Measurements from ENCODE around the gene OR11H7. TPM values are rescaled to one million over a fixed set of nuclear protein-coding genes. Genes with fewer than 3 reads are reported as not detected.
"Not testable (repeated sequence)": the region's sequence is repeated elsewhere in the genome, so short reads cannot be mapped to it uniquely, and the experiment has no call there.

Gene OR11H7
- total RNA-seq, 1 donor from 2014 or later, result not detected

DNA sequence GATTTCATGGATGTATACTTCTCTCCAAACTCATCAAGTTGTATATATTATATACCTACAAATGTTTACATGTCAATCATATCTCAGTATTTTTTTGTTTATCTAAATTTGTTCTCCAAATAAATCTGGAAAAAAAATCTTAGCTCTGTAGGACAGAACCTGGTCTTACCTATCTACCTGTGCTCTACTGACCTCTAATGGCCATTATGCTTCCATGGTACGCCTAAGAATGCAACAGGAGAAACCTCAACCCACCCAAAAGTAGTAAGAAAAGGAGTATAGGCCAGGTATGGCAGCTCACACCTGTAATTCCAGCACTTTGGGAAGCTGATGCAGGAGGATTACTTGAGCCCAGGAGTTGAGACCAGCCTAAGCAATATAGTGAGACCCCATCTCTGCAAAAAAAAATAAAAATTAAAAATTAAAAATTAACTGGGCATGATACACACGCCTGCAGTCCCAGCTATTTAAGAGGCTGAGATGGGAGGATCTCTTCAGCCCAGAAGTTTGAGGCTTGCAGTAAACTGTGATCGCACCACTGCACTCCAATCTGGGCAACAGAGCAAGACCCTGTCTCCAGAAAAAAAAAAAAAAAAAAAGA lies 19.0 kb downstream of the OR11H7 start:
- FAIRE-seq (no peak), DNase-seq (ENCODE audit: low read depth) (peak; percentile 46)
- H3K27me3 ChIP-seq (ENCODE audit: control insufficient read depth, insufficient read depth, low read length), result no peaks in the 10 kb centered on the region
- H3K4me3 ChIP-seq (ENCODE audit: low read depth, low read length), result no peak overlapping the region
- H3K36me3 ChIP-seq (ENCODE audit: control insufficient read depth, insufficient read depth, low read length), result no peaks in the 10 kb centered on the region
- TF ChIP-seq CTCF (IDR thresholded peaks at IDR 0.05; ENCODE audit: insufficient read depth, low read length, severe bottlenecking), result peak; percentile 34

DNA sequence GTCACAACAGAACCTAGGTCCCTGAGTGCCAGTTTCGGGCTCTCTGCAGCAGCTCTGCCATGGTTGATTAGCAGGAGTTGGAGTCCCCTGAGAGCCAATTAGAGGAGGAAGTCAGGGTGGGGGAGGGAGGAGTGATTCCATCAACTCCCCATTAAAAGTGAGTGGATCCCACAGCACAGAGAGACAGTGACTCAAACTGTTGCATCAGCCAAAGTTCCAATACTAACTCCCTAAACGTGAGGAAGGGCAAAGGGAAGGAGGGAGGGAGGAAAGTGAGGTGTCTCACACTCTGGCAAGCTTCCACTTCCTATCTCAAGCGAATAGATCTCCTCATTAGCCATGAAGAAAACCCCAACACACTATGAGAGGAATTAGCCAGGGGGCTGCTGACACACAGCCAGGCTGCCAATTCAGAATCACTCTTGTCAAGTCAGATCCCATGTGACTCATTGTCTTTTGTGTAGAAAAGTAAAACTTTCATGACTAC lies 33.9 kb downstream of the OR11H7 start:
- Histone ChIP-seq H3K4me3 (ENCODE audit: low read depth, low read length) (no peak overlapping the region), H3K36me3 (ENCODE audit: control insufficient read depth, insufficient read depth, low read length) (no peaks in the 10 kb centered on the region), H3K27me3 (ENCODE audit: control insufficient read depth, insufficient read depth, low read length) (no peaks in the 10 kb centered on the region)
- FAIRE-seq (no peak), DNase-seq (ENCODE audit: low read depth) (peak; percentile 97)
- no peak for TF ChIP-seq CTCF (IDR thresholded peaks at IDR 0.05; ENCODE audit: insufficient read depth, low read length, severe bottlenecking)

- H3K36me3 ChIP-seq (ENCODE audit: control insufficient read depth, insufficient read depth, low read length); FAIRE-seq: not testable (repeated sequence)
These were observed 35.6 kb downstream of the OR11H7 start for GRCh38 chr14:20264361-20264760.

GRCh38 chr14:20274062-20274461 lies 45.3 kb downstream of the OR11H7 start:
- TF ChIP-seq CTCF (IDR thresholded peaks at IDR 0.05; ENCODE audit: insufficient read depth, low read length, severe bottlenecking), result no peak
- Histone ChIP-seq H3K27me3 (ENCODE audit: control insufficient read depth, insufficient read depth, low read length) (no peaks in the 10 kb centered on the region), H3K36me3 (ENCODE audit: control insufficient read depth, insufficient read depth, low read length) (no peaks in the 10 kb centered on the region), H3K4me3 (ENCODE audit: low read depth, low read length) (no peak overlapping the region)
- FAIRE-seq (no peak), DNase-seq (ENCODE audit: low read depth) (no peak)

More at GRCh38 chr14:20264361-20264760, 35.6 kb downstream of the OR11H7 start:
- not testable (repeated sequence) for H3K27me3 ChIP-seq (ENCODE audit: control insufficient read depth, insufficient read depth, low read length); H3K4me3 ChIP-seq (ENCODE audit: low read depth, low read length)
- peak; percentile 28 for DNase-seq (ENCODE audit: low read depth)

DNA sequence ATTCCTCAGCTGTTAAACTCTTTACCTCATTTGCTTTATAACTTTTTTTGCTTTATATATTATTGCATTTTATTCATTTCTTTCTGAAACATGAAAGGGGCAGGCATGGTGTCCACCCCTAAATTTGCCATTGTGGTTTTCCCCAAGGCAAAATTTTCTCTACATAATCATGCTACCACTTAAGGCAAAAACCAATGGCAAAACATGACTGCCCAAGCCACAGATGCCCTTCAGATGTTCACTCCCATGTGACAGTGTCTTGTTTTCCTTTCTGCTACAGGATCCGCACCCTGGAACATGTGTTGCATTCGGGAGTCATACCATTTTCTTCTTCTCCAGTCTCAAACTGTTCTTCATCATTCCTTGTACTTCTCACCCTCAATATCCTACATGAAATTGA lies 48.6 kb downstream of the OR11H7 start:
- TF ChIP-seq CTCF (IDR thresholded peaks at IDR 0.05; ENCODE audit: insufficient read depth, low read length, severe bottlenecking), result no peak
- no peak for DNase-seq (ENCODE audit: low read depth)

GRCh38 chr14:20278414-20278813 lies 49.6 kb downstream of the OR11H7 start:
- no peaks in the 10 kb centered on the region for H3K27me3 ChIP-seq (ENCODE audit: control insufficient read depth, insufficient read depth, low read length)
- H3K4me3 ChIP-seq (ENCODE audit: low read depth, low read length), result no peak overlapping the region
- H3K36me3 ChIP-seq (ENCODE audit: control insufficient read depth, insufficient read depth, low read length), result no peaks in the 10 kb centered on the region
- DNase-seq (ENCODE audit: low read depth) (peak; percentile 44), FAIRE-seq (no peak)
- TF ChIP-seq CTCF (IDR thresholded peaks at IDR 0.05; ENCODE audit: insufficient read depth, low read length, severe bottlenecking), result no peak

More for the DNA sequence above, 48.6 kb downstream of the OR11H7 start:
- H3K4me3 ChIP-seq (ENCODE audit: low read depth, low read length), result no peak overlapping the region
- no peaks in the 10 kb centered on the region for H3K36me3 ChIP-seq (ENCODE audit: control insufficient read depth, insufficient read depth, low read length)
- no peaks in the 10 kb centered on the region for H3K27me3 ChIP-seq (ENCODE audit: control insufficient read depth, insufficient read depth, low read length)
- FAIRE-seq, result no peak

DNA sequence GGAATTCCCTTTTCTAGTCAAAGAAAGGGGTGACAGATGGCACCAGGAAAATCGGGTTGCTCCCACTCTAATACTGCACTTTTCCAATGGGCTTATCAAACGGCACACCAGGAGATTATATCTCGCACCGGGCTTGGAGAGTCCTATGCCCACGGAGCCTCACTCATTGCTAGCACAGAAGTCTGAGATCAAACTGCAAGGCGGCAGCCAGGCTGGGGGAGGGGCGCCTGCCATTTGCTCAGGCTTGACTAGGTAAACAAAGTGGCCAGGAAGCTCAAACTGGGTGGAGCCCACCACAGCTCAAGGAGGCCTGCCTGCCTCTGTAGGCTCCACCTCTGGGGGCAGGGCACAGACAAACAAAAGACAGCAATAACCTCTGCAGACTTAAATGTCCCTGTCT lies 51.5 kb downstream of the OR11H7 start:
- H3K36me3 ChIP-seq (ENCODE audit: control insufficient read depth, insufficient read depth, low read length); H3K4me3 ChIP-seq (ENCODE audit: low read depth, low read length); H3K27me3 ChIP-seq (ENCODE audit: control insufficient read depth, insufficient read depth, low read length); FAIRE-seq; DNase-seq (ENCODE audit: low read depth): not testable (repeated sequence)

Measured in bronchial epithelial cell (primary cell).